ENCODE results near the gene PRDM13. TPM values are rescaled to one million over a fixed set of nuclear protein-coding genes. Genes with fewer than 3 reads are reported as not detected.
"Not testable (repeated sequence)": the region's sequence is repeated elsewhere in the genome, so short reads cannot be mapped to it uniquely, and the experiment has no call there.

The PRDM13 gene
- total and polyA plus RNA-seq, 5 donors, result not detected

DNA sequence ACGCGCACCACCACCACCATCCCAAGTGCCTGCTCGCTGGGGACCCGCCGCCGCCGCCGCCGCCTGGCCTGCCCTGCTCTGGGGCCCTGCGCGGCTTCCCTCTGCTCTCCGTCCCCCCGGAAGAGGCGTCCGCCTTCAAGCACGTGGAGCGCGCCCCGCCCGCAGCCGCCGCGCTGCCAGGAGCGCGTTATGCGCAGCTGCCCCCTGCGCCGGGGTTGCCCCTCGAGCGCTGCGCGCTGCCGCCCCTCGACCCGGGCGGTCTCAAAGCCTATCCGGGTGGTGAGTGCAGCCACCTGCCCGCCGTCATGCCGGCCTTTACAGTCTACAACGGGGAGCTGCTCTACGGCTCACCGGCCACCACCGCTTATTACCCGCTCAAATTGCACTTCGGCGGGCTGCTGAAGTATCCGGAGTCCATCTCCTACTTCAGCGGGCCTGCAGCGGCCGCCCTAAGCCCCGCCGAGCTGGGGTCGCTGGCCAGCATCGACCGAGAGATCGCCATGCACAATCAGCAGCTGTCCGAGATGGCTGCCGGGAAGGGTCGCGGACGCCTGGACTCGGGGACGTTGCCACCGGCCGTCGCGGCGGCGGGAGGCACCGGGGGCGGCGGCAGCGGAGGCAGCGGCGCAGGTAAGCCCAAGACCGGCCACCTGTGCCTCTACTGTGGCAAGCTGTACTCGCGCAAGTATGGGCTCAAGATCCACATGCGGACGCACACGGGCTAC, 7.2 kb downstream of the PRDM13 start:
- Histone ChIP-seq H3K4me3 (ENCODE audit: low read length) (peak overlapping the region; percentile 33), H3K27me3 (ENCODE audit: control insufficient read depth, insufficient read depth) (no peaks in the 10 kb centered on the region), H3K9me3 (ENCODE audit: control insufficient read depth, low read length) (no peaks in the 10 kb centered on the region), H3K27ac (ENCODE audit: low read length) (no peak overlapping the region), H3K4me1 (ENCODE audit: control insufficient read depth, insufficient read depth, low read length) (no peaks in the 10 kb centered on the region)
- ATAC-seq (peak; percentile 51 to 55), DNase-seq (peak in 1 of 3 donors; percentile 41)
- intact Hi-C loops (cut with DNase I), result no loop called here
- 2% methylated on average over 82 of the region's 82 CpGs for WGBS

DNA sequence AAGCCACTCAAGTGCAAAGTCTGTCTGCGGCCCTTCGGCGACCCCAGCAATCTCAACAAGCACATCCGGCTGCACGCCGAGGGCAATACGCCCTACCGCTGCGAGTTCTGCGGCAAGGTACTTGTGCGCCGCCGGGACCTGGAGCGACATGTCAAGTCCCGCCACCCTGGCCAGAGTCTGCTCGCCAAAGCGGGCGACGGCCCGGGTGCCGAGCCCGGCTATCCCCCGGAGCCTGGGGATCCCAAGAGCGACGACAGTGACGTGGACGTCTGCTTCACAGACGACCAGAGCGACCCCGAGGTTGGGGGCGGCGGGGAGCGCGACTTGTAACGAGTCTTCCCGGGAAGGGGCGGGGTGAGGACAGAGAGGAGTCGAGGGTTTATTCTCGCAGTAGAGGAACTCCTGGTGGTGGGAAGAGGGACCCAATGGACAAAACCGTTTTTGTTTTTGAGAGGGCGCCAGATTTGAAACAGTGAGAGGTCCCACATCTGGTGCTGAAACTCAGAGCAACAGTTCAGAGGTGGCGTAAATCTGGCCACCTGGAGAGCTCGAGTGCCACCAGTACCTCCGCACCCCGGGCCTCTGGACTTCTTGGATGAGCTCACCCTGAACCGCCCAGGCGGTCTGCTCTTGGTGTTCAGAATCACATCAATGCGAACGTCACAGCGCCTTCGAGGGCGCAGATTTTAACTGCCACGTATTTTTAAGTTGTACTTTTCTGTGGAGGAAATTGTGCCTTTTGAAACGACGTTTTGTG, 8.0 kb downstream of the PRDM13 start:
- 3% methylated on average over 55 of the region's 55 CpGs for WGBS
- ATAC-seq, result no peak

DNA sequence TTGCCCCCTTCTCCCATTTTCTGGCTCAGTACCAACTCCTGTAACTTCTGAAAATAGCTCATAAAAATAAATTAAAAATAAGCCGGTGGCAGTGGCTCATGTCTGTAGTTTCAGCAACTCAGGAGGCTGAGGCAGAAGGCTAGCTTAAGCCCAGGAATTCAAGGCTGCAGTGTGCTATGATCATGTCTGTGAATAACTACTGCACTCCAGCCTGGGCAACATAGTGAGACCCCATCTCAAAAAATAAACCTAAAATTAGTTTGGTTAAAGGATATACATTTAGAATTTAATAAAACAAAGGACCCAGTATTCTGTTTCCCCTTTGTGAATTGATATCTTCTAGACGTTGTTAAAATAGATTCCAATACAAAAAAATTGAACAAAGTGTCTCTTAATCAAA, 10.5 kb downstream of the PRDM13 start:
- ATAC-seq (no peak), DNase-seq (no peak)
- H3K27me3 ChIP-seq (ENCODE audit: control insufficient read depth, insufficient read depth), result no peaks in the 10 kb centered on the region
- no peak overlapping the region for H3K27ac ChIP-seq (ENCODE audit: low read length)
- WGBS, result 60% methylated on average over 2 of the region's 2 CpGs
- no peak overlapping the region for H3K4me3 ChIP-seq (ENCODE audit: low read length)
- intact Hi-C loops (cut with DNase I), result no loop called here
- no peaks in the 10 kb centered on the region for H3K9me3 ChIP-seq (ENCODE audit: control insufficient read depth, low read length)
- H3K4me1 ChIP-seq (ENCODE audit: control insufficient read depth, insufficient read depth, low read length), result no peaks in the 10 kb centered on the region

More for the DNA sequence above, 8.0 kb downstream of the PRDM13 start:
- H3K27ac ChIP-seq (ENCODE audit: low read length), result no peak overlapping the region
- H3K9me3 ChIP-seq (ENCODE audit: control insufficient read depth, low read length), result no peaks in the 10 kb centered on the region
- peak in 1 of 3 donors; percentile 37 for DNase-seq
- H3K4me1 ChIP-seq (ENCODE audit: control insufficient read depth, insufficient read depth, low read length), result no peaks in the 10 kb centered on the region
- intact Hi-C loops (cut with DNase I), result no loop called here
- no peaks in the 10 kb centered on the region for H3K27me3 ChIP-seq (ENCODE audit: control insufficient read depth, insufficient read depth)
- peak overlapping the region; percentile 33 for H3K4me3 ChIP-seq (ENCODE audit: low read length)

DNA sequence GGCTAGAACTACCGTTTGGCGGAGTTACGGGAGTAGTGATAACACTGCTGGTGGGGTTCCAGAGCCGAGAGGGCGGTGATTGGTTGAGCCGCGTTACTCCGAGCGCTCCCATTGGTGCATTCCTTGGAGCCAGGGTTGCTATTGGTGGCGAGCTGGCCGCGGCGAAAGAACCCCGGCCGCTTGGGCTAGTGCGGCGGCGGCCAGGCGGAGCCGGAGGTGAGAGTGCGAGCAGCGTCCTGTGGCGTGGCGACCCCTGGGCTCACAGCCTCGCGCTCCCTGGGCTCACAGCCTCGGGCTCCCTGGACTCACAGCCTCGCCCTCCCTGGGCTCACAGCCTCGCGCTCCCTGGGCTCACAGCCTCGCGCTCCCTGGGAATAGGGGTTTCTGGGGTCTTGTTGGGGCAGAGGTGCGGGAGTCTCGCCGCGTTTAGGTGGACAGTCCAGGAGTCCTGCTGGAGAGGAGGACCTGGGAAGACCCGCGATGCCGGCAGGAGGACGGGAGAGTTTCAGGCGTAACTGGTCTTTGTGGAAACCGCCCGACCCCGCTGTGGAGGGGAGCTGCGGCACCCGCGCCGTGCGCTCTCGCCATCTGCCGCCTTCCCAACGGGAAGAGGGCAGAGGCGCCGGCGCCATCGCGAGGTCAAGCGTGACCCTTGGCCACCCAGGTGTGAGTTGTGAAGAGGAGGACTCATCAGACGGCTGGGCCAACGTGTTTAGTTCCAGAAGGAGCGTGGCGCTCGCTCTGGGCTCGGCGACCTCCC, 12.2 kb downstream of the PRDM13 start:
- no peaks in the 10 kb centered on the region for H3K4me1 ChIP-seq (ENCODE audit: control insufficient read depth, insufficient read depth, low read length)
- no peaks in the 10 kb centered on the region for H3K27me3 ChIP-seq (ENCODE audit: control insufficient read depth, insufficient read depth)
- H3K9me3 ChIP-seq (ENCODE audit: control insufficient read depth, low read length), result no peaks in the 10 kb centered on the region
- H3K27ac ChIP-seq (ENCODE audit: low read length), result no peak overlapping the region
- ATAC-seq (no peak), DNase-seq (peak in 1 of 3 donors; percentile 37)
- WGBS, result 6% methylated on average over 65 of the region's 65 CpGs
- intact Hi-C loops (cut with DNase I), result no loop called here
- H3K4me3 ChIP-seq (ENCODE audit: low read length), result no peak overlapping the region

DNA sequence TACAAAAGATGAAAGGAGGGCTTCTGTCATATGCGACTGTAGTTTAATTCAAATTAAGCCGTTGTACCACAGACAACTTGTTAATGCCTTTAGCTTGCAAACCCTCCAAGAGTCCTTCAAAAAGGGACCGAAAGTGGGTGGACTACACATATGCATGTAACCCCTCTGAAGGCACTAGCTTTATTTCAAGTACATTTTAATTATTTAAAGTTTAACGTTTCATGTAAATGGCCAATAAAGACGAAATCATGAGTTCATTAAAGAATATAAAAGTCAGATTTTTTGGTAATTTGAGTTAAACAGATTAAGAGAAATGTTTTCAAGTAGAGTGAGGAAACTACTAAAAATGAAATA, 12.8 kb downstream of the PRDM13 start:
- Histone ChIP-seq H3K9me3 (ENCODE audit: control insufficient read depth, low read length) (no peaks in the 10 kb centered on the region), H3K4me3 (ENCODE audit: low read length) (no peak overlapping the region), H3K4me1 (ENCODE audit: control insufficient read depth, insufficient read depth, low read length) (no peaks in the 10 kb centered on the region), H3K27ac (ENCODE audit: low read length) (no peak overlapping the region), H3K27me3 (ENCODE audit: control insufficient read depth, insufficient read depth) (no peaks in the 10 kb centered on the region)
- DNase-seq (no peak), ATAC-seq (no peak)
- 15% methylated on average over 5 of the region's 5 CpGs for WGBS
- intact Hi-C loops (cut with DNase I), result no loop called here

DNA sequence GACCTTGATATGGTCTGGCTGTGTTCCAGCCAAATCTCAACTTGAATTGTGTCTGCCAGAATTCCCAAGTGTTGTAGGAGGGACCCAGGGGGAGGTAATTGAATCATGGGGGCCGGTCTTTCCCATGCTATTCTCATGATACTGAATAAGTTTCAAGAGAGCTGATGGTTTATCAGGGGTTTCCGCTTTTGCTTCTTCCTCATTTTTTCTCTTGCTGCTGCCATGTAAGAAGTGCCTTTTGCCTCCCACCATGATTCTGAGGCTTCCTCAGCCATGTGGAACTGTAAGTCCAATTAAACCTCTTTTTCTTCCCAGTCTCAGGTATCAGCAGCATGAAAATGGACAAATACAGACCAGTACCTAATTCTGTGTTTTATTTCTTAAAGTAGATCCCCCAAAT, 15.4 kb downstream of the PRDM13 start:
- H3K27ac ChIP-seq (ENCODE audit: low read length); intact Hi-C loops (cut with DNase I); H3K4me1 ChIP-seq (ENCODE audit: control insufficient read depth, insufficient read depth, low read length); ATAC-seq; DNase-seq; H3K27me3 ChIP-seq (ENCODE audit: control insufficient read depth, insufficient read depth); H3K4me3 ChIP-seq (ENCODE audit: low read length); H3K9me3 ChIP-seq (ENCODE audit: control insufficient read depth, low read length): not testable (repeated sequence)
- WGBS, result 89% methylated on average over 2 of the region's 2 CpGs

DNA sequence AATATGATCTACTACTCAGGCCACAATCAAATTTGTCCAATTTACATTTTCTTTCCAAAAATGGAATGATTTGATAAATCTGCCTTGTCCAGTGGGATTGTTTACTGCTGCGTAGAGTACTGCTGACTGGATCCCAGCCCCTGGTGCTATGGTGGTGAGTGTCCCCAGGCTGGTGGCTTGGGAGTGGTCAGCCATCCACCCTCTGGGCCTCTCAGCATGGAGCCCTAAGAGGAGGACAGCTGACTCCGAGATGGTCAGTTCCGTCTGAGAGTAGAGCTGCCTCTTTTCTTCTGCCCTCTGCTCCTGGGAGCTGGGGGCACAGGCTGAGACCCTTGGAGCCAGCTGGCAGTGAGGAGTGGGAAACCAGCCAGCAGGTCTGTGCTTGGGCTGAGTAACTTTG, 22.7 kb downstream of the PRDM13 start:
- H3K4me3 ChIP-seq (ENCODE audit: low read length), result no peak overlapping the region
- intact Hi-C loops (cut with DNase I), result no loop called here
- peak in 1 of 3 donors; percentile 21 for DNase-seq
- H3K4me1 ChIP-seq (ENCODE audit: control insufficient read depth, insufficient read depth, low read length), result no peaks in the 10 kb centered on the region
- ATAC-seq, result no peak
- H3K27ac ChIP-seq (ENCODE audit: low read length), result no peak overlapping the region
- H3K27me3 ChIP-seq (ENCODE audit: control insufficient read depth, insufficient read depth), result peaks cover 4% of the 10 kb centered on the region
- no peaks in the 10 kb centered on the region for H3K9me3 ChIP-seq (ENCODE audit: control insufficient read depth, low read length)
- WGBS, result 58% methylated on average over 3 of the region's 3 CpGs

DNA sequence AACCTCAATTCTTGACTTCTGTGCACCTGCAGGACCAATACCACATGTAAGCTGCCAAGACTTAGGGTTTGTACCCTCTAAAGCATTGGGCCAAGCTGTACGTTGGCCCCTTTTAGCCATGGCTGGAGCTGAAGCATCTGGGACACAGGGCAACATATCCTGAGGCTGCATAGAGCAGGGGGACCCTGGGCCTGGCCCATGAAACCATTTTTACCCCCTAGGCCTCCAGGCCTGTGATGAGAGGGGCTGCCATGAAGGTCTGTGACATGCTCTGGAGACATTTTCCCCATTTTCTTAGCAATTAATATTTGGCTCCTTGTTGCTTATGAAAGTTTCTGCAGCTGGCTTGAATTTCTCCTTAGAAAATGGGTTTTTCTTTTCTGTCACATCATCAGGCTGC, 31.0 kb downstream of the PRDM13 start:
- peaks cover 2% of the 10 kb centered on the region for H3K9me3 ChIP-seq (ENCODE audit: control insufficient read depth, low read length)
- DNase-seq (no peak), ATAC-seq (no peak)
- intact Hi-C loops (cut with DNase I), result no loop called here
- H3K27me3 ChIP-seq (ENCODE audit: control insufficient read depth, insufficient read depth), result no peaks in the 10 kb centered on the region
- no peak overlapping the region for H3K27ac ChIP-seq (ENCODE audit: low read length)
- H3K4me3 ChIP-seq (ENCODE audit: low read length), result no peak overlapping the region
- no peaks in the 10 kb centered on the region for H3K4me1 ChIP-seq (ENCODE audit: control insufficient read depth, insufficient read depth, low read length)
- WGBS, result 49% methylated on average over 1 of the region's 1 CpG

DNA sequence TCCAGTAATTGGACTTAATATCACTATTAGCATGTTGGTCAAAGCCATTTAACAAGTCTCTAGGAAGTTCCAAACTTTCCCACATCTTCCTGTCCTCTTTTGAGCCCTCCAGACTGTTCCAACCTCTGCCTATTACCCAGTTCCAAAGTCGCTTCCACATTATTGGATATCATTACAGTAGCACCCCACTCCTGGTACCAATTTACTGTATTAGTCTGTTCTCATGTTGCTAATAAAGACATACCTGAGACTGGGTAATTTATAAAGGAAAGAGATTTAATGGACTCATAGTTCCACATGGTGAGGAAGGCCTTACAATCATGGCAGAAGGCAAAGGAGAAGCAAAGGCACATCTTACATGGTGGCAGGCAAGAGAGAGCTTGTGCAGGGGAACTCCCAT, 31.7 kb downstream of the PRDM13 start:
- H3K4me3 ChIP-seq (ENCODE audit: low read length); DNase-seq; intact Hi-C loops (cut with DNase I); H3K9me3 ChIP-seq (ENCODE audit: control insufficient read depth, low read length); H3K4me1 ChIP-seq (ENCODE audit: control insufficient read depth, insufficient read depth, low read length); ATAC-seq; H3K27me3 ChIP-seq (ENCODE audit: control insufficient read depth, insufficient read depth); H3K27ac ChIP-seq (ENCODE audit: low read length): not testable (repeated sequence)
- WGBS, result 82% methylated on average over 1 of the region's 1 CpG

DNA sequence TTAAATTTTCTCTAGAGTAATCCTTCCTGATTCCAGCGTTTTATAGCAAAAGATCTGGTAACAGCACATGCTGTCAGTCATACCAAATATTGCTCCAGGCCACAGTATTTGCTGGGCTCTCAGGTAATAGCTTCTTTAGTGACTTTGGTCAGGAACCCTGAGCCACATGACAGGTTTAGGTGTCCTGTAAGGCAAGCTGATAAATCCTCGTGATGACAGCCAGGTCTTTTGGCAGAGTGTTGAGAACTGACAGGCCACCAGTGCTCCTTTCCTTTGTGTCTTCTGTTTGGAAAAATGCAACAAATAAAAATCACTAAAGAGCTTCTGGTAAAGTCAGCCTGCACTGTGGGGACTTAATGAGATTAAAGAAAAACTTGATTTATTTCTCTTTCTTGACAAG, 34.6 kb downstream of the PRDM13 start:
- peaks cover 2% of the 10 kb centered on the region for H3K9me3 ChIP-seq (ENCODE audit: control insufficient read depth, low read length)
- no peaks in the 10 kb centered on the region for H3K27me3 ChIP-seq (ENCODE audit: control insufficient read depth, insufficient read depth)
- no peaks in the 10 kb centered on the region for H3K4me1 ChIP-seq (ENCODE audit: control insufficient read depth, insufficient read depth, low read length)
- intact Hi-C loops (cut with DNase I), result no loop called here
- H3K4me3 ChIP-seq (ENCODE audit: low read length), result no peak overlapping the region
- no peak overlapping the region for H3K27ac ChIP-seq (ENCODE audit: low read length)
- DNase-seq (no peak), ATAC-seq (no peak)
- 24% methylated on average over 2 of the region's 2 CpGs for WGBS

DNA sequence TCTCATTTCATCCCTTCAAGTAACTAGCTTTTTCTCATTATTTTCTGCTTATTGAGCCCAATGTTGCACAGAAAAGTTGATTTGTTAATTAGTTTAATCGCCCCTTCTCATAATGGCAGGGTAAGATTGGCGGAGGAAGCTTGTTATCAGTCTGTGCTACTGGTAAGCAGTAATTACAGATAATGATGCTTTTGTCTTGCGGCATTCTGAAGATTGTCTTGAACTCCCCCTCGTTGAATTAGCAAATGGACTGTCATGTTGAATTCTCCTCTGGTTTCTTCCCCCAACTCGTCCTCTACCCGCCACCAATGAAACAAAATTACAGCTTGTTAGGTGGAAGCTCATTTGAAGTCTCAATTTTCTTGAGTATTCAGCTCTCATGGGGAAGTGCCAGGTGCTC, 39.4 kb downstream of the PRDM13 start:
- Histone ChIP-seq H3K4me1 (ENCODE audit: control insufficient read depth, insufficient read depth, low read length) (no peaks in the 10 kb centered on the region), H3K4me3 (ENCODE audit: low read length) (no peak overlapping the region), H3K27me3 (ENCODE audit: control insufficient read depth, insufficient read depth) (no peaks in the 10 kb centered on the region), H3K9me3 (ENCODE audit: control insufficient read depth, low read length) (no peaks in the 10 kb centered on the region), H3K27ac (ENCODE audit: low read length) (no peak overlapping the region)
- 51% methylated on average over 6 of the region's 6 CpGs for WGBS
- no peak for ATAC-seq
- no peak for DNase-seq
- intact Hi-C loops (cut with DNase I), result no loop called here
